Hepatocyte (in vitro differentiated cells): ENCODE results near the gene PSMG2. TPM values are rescaled to one million over a fixed set of nuclear protein-coding genes. Genes with fewer than 3 reads are reported as not detected.

Experiments used
- DNase-seq: peaks from one replicate; pipeline ENCODE4 v3.0.0-alpha.2; 2016; ENCODE audit warnings: low spot score
- H2AFZ ChIP-seq: fragments of 200-600 bp; sonication (generic); 2 replicates; pipeline ENCODE4 v1.6.0; 2016; ENCODE audit warnings: antibody characterized with exemption, mild to moderate bottlenecking
- H3K27ac ChIP-seq: fragments of 200-600 bp; sonication (generic); 2 replicates; pipeline ENCODE4 v1.5.1; 2016; ENCODE audit warnings: mild to moderate bottlenecking
- H3K27me3 ChIP-seq: fragments of 200-600 bp; sonication (generic); 2 replicates; pipeline ENCODE4 v1.6.1; 2016
- H3K36me3 ChIP-seq: fragments of 200-600 bp; sonication (generic); replicated peaks from 2 replicates; pipeline ENCODE4 v1.5.1; 2016; ENCODE audit warnings: low read depth; ENCODE audit not compliant: insufficient read depth
- H3K4me1 ChIP-seq: fragments of 200-600 bp; sonication (generic); 2 replicates; pipeline ENCODE4 v1.5.1; 2016; ENCODE audit warnings: mild to moderate bottlenecking, moderate library complexity; ENCODE audit not compliant: insufficient read depth
- H3K4me2 ChIP-seq: fragments of 200-600 bp; sonication (generic); 2 replicates; pipeline ENCODE4 v1.6.0; 2016
- H3K4me3 ChIP-seq: fragments of 200-600 bp; sonication (generic); 2 replicates; pipeline ENCODE4 v1.5.1; 2016; ENCODE audit warnings: mild to moderate bottlenecking
- H3K79me2 ChIP-seq: fragments of 200-600 bp; sonication (generic); 2 replicates; pipeline ENCODE4 v1.6.0; 2017; ENCODE audit warnings: mild to moderate bottlenecking
- H3K9me2 ChIP-seq: fragments of 200-600 bp; sonication (generic); replicated peaks from 2 replicates; pipeline ENCODE4 v1.6.0; 2017; ENCODE audit warnings: mild to moderate bottlenecking; ENCODE audit not compliant: insufficient read depth
- H3K9me3 ChIP-seq: fragments of 200-600 bp; sonication (generic); 2 replicates; pipeline ENCODE4 v1.5.1; 2016; ENCODE audit warnings: low read depth, mild to moderate bottlenecking
- H4K20me1 ChIP-seq: fragments of 200-600 bp; sonication (generic); 2 replicates; pipeline ENCODE4 v1.6.0; 2016; ENCODE audit warnings: mild to moderate bottlenecking; ENCODE audit not compliant: insufficient read depth, poor library complexity, severe bottlenecking
- EZH2 ChIP-seq: fragments of 200-600 bp; sonication (generic); IDR thresholded peaks from 2 replicates; pipeline ENCODE4 v1.6.1; 2016; ENCODE audit warnings: antibody characterized with exemption, mild to moderate bottlenecking, borderline replicate concordance
- EZH2phosphoT487 ChIP-seq: fragments of 200-600 bp; sonication (generic); IDR thresholded peaks from one replicate; pipeline ENCODE4 v1.6.1; 2018; ENCODE audit warnings: antibody characterized with exemption, mild to moderate bottlenecking, low read depth, moderate library complexity; ENCODE audit not compliant: unreplicated experiment, severe bottlenecking
- WGBS: methylation state at CpG from one replicate; pipeline ENCODE4 v1.1.6; 2016; ENCODE audit warnings: low lambda C conversion rate; ENCODE audit errors: missing lambda C conversion rate; 5-methylcytosine and 5-hydroxymethylcytosine counted together
- polyA plus RNA-seq: library from polyadenylated mRNA; unstranded; fragments of >200 nt; fragmentation: Nextera tagmentation; extraction: Ambion mirVana; gene quantifications from 2 replicates; pipeline ENCODE4 v1.2.1, GENCODE V29; 2016
- total RNA-seq: library from RNA; depleted of rRNA; stranded (reverse); fragments of >200 nt; gene quantifications from 2 replicates; pipeline ENCODE4 v1.2.3, GENCODE V29; 2014
- TF ChIP-seq, protein P1 (sequence below): fragments of 200-600 bp; sonication (generic); IDR thresholded peaks from 2 replicates; pipeline ENCODE4 v1.5.1; 2016; ENCODE audit warnings: antibody characterized with exemption, mild to moderate bottlenecking; ENCODE audit not compliant: poor library complexity

Gene PSMG2
- total and polyA plus RNA-seq, 2 experiments from 2014 or later = 76.2 to 79.4 TPM

DNA sequence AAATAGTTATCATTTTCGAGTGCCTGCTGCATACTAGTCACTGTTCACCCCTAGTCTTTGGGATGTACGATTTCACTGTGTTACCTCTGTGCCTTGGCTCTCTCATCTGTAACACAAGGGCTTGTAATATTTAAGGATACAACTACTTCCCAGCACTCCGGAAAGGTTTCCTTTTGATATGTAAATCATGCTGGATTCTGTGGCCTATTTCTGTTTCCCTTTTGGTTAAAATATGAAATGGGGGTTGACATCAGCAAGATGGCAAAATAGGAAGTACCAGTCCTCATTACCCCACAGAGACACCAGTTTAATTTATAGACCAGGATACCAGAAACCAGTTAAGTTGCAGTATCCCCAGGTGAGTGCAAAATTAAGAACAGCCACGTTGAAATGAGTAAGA is 23.5 kb downstream of the PSMG2 start:
- H3K4me3 ChIP-seq = no peak overlapping the region
- WGBS = 77% methylated on average over 4 of the region's 4 CpGs

GRCh38 chr18:12726774-12727550 is 24.1 kb downstream of the PSMG2 start:
- H3K27me3 ChIP-seq = no peaks in the 10 kb centered on the region
- H3K27ac ChIP-seq = no peak overlapping the region
- H3K9me3 ChIP-seq = no peaks in the 10 kb centered on the region
- TF ChIP-seq EZH2phosphoT487 (no peak), EZH2 (no peak)
- TF ChIP-seq, protein P1, sequence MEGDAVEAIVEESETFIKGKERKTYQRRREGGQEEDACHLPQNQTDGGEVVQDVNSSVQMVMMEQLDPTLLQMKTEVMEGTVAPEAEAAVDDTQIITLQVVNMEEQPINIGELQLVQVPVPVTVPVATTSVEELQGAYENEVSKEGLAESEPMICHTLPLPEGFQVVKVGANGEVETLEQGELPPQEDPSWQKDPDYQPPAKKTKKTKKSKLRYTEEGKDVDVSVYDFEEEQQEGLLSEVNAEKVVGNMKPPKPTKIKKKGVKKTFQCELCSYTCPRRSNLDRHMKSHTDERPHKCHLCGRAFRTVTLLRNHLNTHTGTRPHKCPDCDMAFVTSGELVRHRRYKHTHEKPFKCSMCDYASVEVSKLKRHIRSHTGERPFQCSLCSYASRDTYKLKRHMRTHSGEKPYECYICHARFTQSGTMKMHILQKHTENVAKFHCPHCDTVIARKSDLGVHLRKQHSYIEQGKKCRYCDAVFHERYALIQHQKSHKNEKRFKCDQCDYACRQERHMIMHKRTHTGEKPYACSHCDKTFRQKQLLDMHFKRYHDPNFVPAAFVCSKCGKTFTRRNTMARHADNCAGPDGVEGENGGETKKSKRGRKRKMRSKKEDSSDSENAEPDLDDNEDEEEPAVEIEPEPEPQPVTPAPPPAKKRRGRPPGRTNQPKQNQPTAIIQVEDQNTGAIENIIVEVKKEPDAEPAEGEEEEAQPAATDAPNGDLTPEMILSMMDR = peak; percentile 89
- no peak overlapping the region for H3K4me2 ChIP-seq
- DNase-seq = peak; percentile 83
- H2AFZ ChIP-seq = no peak overlapping the region
- no peak overlapping the region for H3K4me3 ChIP-seq
- H3K79me2 ChIP-seq = no peaks in the 10 kb centered on the region
- H3K4me1 ChIP-seq = no peaks in the 10 kb centered on the region
- no peaks in the 10 kb centered on the region for H3K9me2 ChIP-seq
- H4K20me1 ChIP-seq = no peaks in the 10 kb centered on the region
- WGBS = 71% methylated on average over 14 of the region's 14 CpGs
- H3K36me3 ChIP-seq = no peaks in the 10 kb centered on the region

More for the DNA sequence above, 23.5 kb downstream of the PSMG2 start:
- Histone ChIP-seq H3K36me3 (no peaks in the 10 kb centered on the region), H3K9me2 (no peaks in the 10 kb centered on the region), H3K4me1 (no peaks in the 10 kb centered on the region), H3K27ac (no peak overlapping the region), H4K20me1 (no peaks in the 10 kb centered on the region), H2AFZ (no peak overlapping the region), H3K4me2 (no peak overlapping the region), H3K9me3 (no peaks in the 10 kb centered on the region), H3K79me2 (no peaks in the 10 kb centered on the region), H3K27me3 (no peaks in the 10 kb centered on the region)
- no peak for DNase-seq
- TF ChIP-seq EZH2 (no peak), EZH2phosphoT487 (no peak)
- TF ChIP-seq, protein P1 = no peak

- Histone ChIP-seq H3K4me1 (no peaks in the 10 kb centered on the region), H3K36me3 (no peaks in the 10 kb centered on the region), H3K4me2 (no peak overlapping the region), H4K20me1 (no peaks in the 10 kb centered on the region), H3K4me3 (no peak overlapping the region), H2AFZ (no peak overlapping the region), H3K79me2 (no peaks in the 10 kb centered on the region), H3K27me3 (no peaks in the 10 kb centered on the region), H3K27ac (no peak overlapping the region), H3K9me2 (no peaks in the 10 kb centered on the region), H3K9me3 (no peaks in the 10 kb centered on the region)
- TF ChIP-seq EZH2 (no peak), EZH2phosphoT487 (no peak)
- TF ChIP-seq, protein P1 = no peak
- WGBS = 91% methylated on average over 19 of the region's 19 CpGs
- DNase-seq = no peak
Measured at GRCh38 chr18:12737243-12737902, 34.5 kb downstream of the PSMG2 start.
